ENCODE data around the gene PDF.

PDF gene

DNA sequence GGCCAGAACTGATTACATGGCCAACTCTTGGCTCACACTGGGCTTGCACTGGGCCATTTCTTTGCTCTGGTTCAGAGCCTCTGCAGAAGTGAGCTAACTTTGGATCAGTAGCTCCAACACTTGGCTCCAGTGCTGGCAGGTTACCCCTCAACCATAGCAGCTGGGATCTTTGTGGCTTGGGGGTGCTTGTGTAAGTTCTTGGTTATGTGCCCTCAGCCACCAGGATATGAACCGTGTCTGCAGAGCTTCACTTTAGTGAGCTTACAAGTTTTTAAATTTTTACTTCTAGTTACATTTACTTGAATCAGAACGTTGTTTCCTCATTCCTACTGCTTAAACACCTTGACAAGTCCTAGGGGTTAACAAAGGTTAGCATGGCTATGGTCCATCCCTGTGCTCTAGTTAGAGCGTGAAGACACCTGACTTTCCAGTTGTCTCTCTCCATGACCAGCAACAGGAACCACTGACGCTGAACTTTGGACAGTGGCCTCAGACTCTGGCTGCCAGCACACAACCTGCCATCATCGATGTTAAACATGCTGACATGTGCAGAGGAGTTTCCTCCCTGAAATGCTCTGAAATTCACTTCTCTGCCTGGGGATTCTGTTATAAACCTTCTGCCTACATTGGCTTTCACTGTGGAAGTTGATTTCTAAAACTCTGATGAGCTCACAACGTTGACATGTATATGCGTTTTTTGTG, 4.1 kb downstream of the PDF start:
- DNase-seq (ENCODE audit: insufficient read length, low spot score), result no peak
- TF ChIP-seq, protein P1, sequence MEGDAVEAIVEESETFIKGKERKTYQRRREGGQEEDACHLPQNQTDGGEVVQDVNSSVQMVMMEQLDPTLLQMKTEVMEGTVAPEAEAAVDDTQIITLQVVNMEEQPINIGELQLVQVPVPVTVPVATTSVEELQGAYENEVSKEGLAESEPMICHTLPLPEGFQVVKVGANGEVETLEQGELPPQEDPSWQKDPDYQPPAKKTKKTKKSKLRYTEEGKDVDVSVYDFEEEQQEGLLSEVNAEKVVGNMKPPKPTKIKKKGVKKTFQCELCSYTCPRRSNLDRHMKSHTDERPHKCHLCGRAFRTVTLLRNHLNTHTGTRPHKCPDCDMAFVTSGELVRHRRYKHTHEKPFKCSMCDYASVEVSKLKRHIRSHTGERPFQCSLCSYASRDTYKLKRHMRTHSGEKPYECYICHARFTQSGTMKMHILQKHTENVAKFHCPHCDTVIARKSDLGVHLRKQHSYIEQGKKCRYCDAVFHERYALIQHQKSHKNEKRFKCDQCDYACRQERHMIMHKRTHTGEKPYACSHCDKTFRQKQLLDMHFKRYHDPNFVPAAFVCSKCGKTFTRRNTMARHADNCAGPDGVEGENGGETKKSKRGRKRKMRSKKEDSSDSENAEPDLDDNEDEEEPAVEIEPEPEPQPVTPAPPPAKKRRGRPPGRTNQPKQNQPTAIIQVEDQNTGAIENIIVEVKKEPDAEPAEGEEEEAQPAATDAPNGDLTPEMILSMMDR (IDR thresholded peaks at IDR 0.05; ENCODE audit: insufficient read depth, missing control alignments), result no peak
- no peak for FAIRE-seq

DNA sequence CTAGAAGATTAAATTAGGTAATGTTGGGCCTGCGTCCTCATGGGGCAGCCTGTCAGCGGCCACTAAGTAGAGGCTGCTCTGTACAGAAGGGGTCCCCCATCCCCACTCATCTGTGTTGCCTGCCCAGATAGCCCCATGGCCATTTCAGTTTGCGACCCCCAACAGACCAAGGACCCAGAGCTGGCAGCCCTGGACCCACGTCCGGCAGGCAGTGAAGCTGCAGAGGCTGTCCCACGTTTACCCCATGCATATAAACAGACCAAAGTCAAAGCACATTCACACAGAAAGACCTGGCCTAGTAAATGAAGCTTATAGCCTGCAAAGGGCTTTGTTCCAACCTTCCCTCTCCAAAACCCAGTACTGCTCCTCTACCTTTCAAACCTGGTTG, 4.6 kb downstream of the PDF start:
- TF ChIP-seq, protein P1 (IDR thresholded peaks at IDR 0.05; ENCODE audit: insufficient read depth, missing control alignments), result no peak
- DNase-seq (ENCODE audit: insufficient read length, low spot score) (no peak), FAIRE-seq (no peak)

DNA sequence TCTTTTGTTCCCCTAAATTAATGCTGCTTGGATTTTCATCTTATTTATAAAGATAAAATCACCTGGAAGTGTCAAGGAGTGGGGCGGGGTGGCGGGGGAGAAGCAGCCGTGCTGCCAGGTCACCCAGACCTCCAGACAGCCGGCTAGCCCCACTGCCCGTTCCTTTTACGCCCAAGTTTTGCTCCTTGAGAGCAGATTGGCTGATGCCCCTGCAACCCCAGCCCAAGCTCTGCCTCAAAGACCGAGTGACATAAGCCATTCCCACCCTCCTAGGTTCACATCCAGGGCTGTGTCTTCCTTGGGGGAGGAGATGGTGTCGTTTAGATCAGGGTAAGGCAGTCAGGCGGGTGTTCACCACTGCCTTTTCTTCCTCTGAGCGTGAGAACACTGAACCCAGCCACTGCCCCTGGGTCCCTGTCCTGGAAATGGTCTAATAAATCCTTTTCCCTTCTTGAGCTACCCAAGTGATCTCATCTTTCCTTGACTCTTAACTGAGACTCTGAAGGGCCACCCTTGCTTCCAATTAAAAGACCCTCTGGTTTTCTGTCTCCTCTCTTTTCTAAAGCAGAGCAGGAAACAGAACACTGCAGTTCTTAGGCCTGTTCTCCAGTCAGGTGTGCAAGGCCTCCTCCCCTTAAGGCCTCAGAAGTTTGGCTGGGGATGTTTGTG, 5.7 kb downstream of the PDF start:
- FAIRE-seq (no peak), DNase-seq (ENCODE audit: insufficient read length, low spot score) (no peak)
- TF ChIP-seq, protein P1 (IDR thresholded peaks at IDR 0.05; ENCODE audit: insufficient read depth, missing control alignments), result no peak

DNA sequence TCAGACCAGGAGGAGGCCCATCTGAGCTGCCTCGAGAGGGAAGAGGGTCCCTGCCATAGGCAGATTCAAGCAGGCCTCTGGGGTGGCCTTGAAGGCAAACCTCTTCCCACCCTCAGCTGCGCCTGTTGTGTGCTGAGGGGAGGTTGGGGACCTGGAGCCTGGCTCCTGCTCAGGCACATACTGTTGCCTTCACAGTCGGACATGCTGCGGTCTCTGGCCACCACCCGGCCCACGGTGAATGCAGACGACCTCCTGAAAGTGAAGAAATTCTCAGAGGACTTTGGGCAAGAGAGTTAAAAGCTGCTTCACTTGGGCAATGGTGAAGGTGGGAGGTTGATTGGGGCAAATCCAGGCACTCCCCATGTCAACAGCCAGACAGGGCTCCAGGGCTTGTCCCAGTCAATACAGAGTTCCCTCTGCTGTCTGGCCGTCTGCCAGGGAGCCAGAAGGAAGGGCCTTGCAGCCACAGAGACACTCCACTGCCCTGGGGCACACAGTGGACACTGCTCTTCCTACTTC, 6.3 kb downstream of the PDF start:
- DNase-seq (ENCODE audit: insufficient read length, low spot score) (no peak), FAIRE-seq (no peak)
- TF ChIP-seq, protein P1 (IDR thresholded peaks at IDR 0.05; ENCODE audit: insufficient read depth, missing control alignments), result no peak

DNA sequence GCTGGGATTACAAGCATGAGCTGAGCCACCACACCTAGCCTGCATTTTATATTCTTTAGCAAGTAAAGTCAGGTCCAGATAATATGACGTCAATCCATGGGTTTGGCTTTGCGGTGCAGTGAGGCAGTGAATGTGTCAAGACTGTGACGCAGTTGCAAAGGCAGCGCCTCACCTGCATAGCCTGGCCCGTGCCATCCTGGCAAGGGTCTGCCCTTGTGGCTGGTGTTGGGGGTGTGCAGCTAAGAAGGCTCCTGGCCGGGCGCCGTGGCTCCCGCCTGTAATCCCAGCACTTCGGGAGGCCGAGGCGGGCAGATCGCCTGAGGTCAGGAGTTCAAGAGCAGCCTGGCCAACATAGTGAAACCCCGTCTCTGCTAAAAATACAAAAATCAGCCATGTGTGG, 7.0 kb downstream of the PDF start:
- FAIRE-seq (no peak), DNase-seq (ENCODE audit: insufficient read length, low spot score) (no peak)
- TF ChIP-seq, protein P1 (IDR thresholded peaks at IDR 0.05; ENCODE audit: insufficient read depth, missing control alignments), result no peak

DNA sequence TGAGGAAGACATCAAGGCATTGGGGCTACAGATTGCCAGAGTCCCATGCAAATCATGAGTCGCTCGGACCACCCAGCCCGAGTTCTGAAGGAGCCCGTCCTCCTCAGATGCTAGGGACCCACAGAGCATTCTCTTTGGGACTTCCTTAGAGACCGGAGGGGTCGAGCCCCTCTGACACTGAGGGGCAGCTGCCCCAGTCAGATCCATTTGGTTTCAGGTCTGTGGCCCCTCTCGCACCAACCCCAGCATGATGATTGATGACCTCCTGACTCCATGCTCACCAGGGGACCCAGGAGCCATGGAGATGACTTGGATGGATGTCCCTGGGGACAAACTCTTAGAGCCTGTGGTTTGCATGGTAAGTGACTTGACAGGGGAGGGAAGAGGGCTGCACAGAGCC, 8.0 kb downstream of the PDF start:
- FAIRE-seq, result no peak

More for the DNA sequence above, 8.0 kb downstream of the PDF start:
- DNase-seq (ENCODE audit: insufficient read length, low spot score), result no peak
- TF ChIP-seq, protein P1 (IDR thresholded peaks at IDR 0.05; ENCODE audit: insufficient read depth, missing control alignments), result no peak

All from D721Med (cell line).